Measurements from ENCODE around the gene PRCP. TPM values are rescaled to one million over a fixed set of nuclear protein-coding genes. Genes with fewer than 3 reads are reported as not detected.
"Not testable (repeated sequence)": the region's sequence is repeated elsewhere in the genome, so short reads cannot be mapped to it uniquely, and the experiment has no call there.

The PRCP gene
- total RNA-seq, 1 donor, result 37.1 TPM

- no peak for DNase-seq (ENCODE audit: low read depth)
- no peak for TF ChIP-seq CTCF (IDR thresholded peaks at IDR 0.05; ENCODE audit: insufficient read depth, low read depth, low read length)
- no peak overlapping the region for H3K4me3 ChIP-seq (ENCODE audit: low read depth, low read length)
Observed at GRCh38 chr11:82924522-82925224, 24.4 kb upstream of the PRCP start.

GRCh38 chr11:82922396-82923173 lies 22.4 kb upstream of the PRCP start:
- DNase-seq (ENCODE audit: low read depth); H3K4me3 ChIP-seq (ENCODE audit: low read depth, low read length): not testable (repeated sequence)

- H3K4me3 ChIP-seq (ENCODE audit: low read depth, low read length); DNase-seq (ENCODE audit: low read depth): not testable (repeated sequence)
Observed at GRCh38 chr11:82920227-82920626, 20.0 kb upstream of the PRCP start.

- H3K4me3 ChIP-seq (ENCODE audit: low read depth, low read length); DNase-seq (ENCODE audit: low read depth): not testable (repeated sequence)
Observed at GRCh38 chr11:82919786-82920185, 19.6 kb upstream of the PRCP start.

- no peak for TF ChIP-seq CTCF (IDR thresholded peaks at IDR 0.05; ENCODE audit: insufficient read depth, low read depth, low read length)
- H3K4me3 ChIP-seq (ENCODE audit: low read depth, low read length), result no peak overlapping the region
- peak; percentile 21 for DNase-seq (ENCODE audit: low read depth)
Observed at GRCh38 chr11:82909015-82909640, 8.9 kb upstream of the PRCP start.

- TF ChIP-seq CTCF (IDR thresholded peaks at IDR 0.05; ENCODE audit: insufficient read depth, low read depth, low read length), result no peak
- no peak overlapping the region for H3K4me3 ChIP-seq (ENCODE audit: low read depth, low read length)
- no peak for DNase-seq (ENCODE audit: low read depth)
Observed at GRCh38 chr11:82908311-82908710, 8.1 kb upstream of the PRCP start.

GRCh38 chr11:82907371-82907770 lies 7.1 kb upstream of the PRCP start:
- DNase-seq (ENCODE audit: low read depth), result no peak
- no peak overlapping the region for H3K4me3 ChIP-seq (ENCODE audit: low read depth, low read length)
- TF ChIP-seq CTCF (IDR thresholded peaks at IDR 0.05; ENCODE audit: insufficient read depth, low read depth, low read length), result no peak

- no peak for TF ChIP-seq CTCF (IDR thresholded peaks at IDR 0.05; ENCODE audit: insufficient read depth, low read depth, low read length)
- no peak for DNase-seq (ENCODE audit: low read depth)
- H3K4me3 ChIP-seq (ENCODE audit: low read depth, low read length), result no peak overlapping the region
Observed at GRCh38 chr11:82906931-82907330, 6.7 kb upstream of the PRCP start.
